HG02981 (cell line): ENCODE data around the gene RNF8.
"Not testable (repeated sequence)": the region's sequence is repeated elsewhere in the genome, so short reads cannot be mapped to it uniquely, and the experiment has no call there.

Source experiments
- ATAC-seq: cut with Tn5 transposase; IDR thresholded peaks from one replicate; pipeline ENCODE4 v1.9.1; 2021; ENCODE audit warnings: mild to moderate bottlenecking, moderate library complexity; ENCODE audit not compliant: unreplicated experiment

Gene RNF8

GRCh38 chr6:37321516-37322415 is 32.0 kb upstream of the RNF8 start:
- no peak for ATAC-seq

- ATAC-seq, result no peak
Observed at GRCh38 chr6:37323580-37323979, 30.2 kb upstream of the RNF8 start.

GRCh38 chr6:37324131-37325033 is 29.4 kb upstream of the RNF8 start:
- ATAC-seq, result no peak

GRCh38 chr6:37330345-37330744 is 23.4 kb upstream of the RNF8 start:
- not testable (repeated sequence) for ATAC-seq

GRCh38 chr6:37331047-37331446 is 22.7 kb upstream of the RNF8 start:
- ATAC-seq, result no peak

GRCh38 chr6:37332894-37333293 is 20.9 kb upstream of the RNF8 start:
- no peak for ATAC-seq

GRCh38 chr6:37334047-37334446 is 19.7 kb upstream of the RNF8 start:
- ATAC-seq, result no peak

GRCh38 chr6:37338317-37338716 is 15.5 kb upstream of the RNF8 start:
- not testable (repeated sequence) for ATAC-seq

- no peak for ATAC-seq
Observed at GRCh38 chr6:37338745-37339255, 15.0 kb upstream of the RNF8 start.

- ATAC-seq, result no peak
Observed at GRCh38 chr6:37339741-37340638, 13.8 kb upstream of the RNF8 start.

- ATAC-seq, result no peak
Observed at GRCh38 chr6:37340639-37340943, 13.2 kb upstream of the RNF8 start.

GRCh38 chr6:37343248-37343647 is 10.5 kb upstream of the RNF8 start:
- no peak for ATAC-seq

- no peak for ATAC-seq
Observed at GRCh38 chr6:37344308-37344707, 9.5 kb upstream of the RNF8 start.

GRCh38 chr6:37345804-37346203 is 8.0 kb upstream of the RNF8 start:
- not testable (repeated sequence) for ATAC-seq

- ATAC-seq, result no peak
Observed at GRCh38 chr6:37347177-37347576, 6.6 kb upstream of the RNF8 start.

GRCh38 chr6:37347670-37348111 is 6.1 kb upstream of the RNF8 start:
- ATAC-seq, result no peak

- no peak for ATAC-seq
Observed at GRCh38 chr6:37351027-37351426, 2.8 kb upstream of the RNF8 start.

- ATAC-seq, result no peak
Observed at GRCh38 chr6:37352384-37352783, 1.4 kb upstream of the RNF8 start.

GRCh38 chr6:37354526-37355384 is 972 bp downstream of the RNF8 start:
- ATAC-seq, result no peak

GRCh38 chr6:37357288-37357687 is 3.5 kb downstream of the RNF8 start:
- no peak for ATAC-seq
